HG03064 (cell line): ENCODE measurements around the gene MTG1.

Experiments
- ATAC-seq: cut with Tn5 transposase; IDR thresholded peaks from one replicate; pipeline ENCODE4 v1.9.1; 2021; ENCODE audit warnings: low read depth; ENCODE audit not compliant: unreplicated experiment

The MTG1 gene

GRCh38 chr10:133444342-133445267 lies 50.6 kb downstream of the MTG1 start:
- no peak for ATAC-seq

GRCh38 chr10:133445268-133445732 lies 51.3 kb downstream of the MTG1 start:
- ATAC-seq, result no peak

- no peak for ATAC-seq
Observed at GRCh38 chr10:133445751-133446708, 52.1 kb downstream of the MTG1 start.

- ATAC-seq, result no peak
Observed at GRCh38 chr10:133446979-133447378, 53.0 kb downstream of the MTG1 start.

- no peak for ATAC-seq
Observed at GRCh38 chr10:133448120-133448519, 54.2 kb downstream of the MTG1 start.

- no peak for ATAC-seq
Observed at GRCh38 chr10:133451346-133451745, 57.4 kb downstream of the MTG1 start.

GRCh38 chr10:133452453-133452852 lies 58.5 kb downstream of the MTG1 start:
- no peak for ATAC-seq

GRCh38 chr10:133453516-133454203 lies 59.7 kb downstream of the MTG1 start, which contains the start of gene SCART1:
SCART1 (plus strand) TSS chr10:133453945; CDS start chr10:133453998, 53 bp downstream.
- no peak for ATAC-seq

GRCh38 chr10:133454204-133454893 lies 60.4 kb downstream of the MTG1 start:
- ATAC-seq, result no peak

- no peak for ATAC-seq
Observed at GRCh38 chr10:133455196-133455595, 61.2 kb downstream of the MTG1 start.

GRCh38 chr10:133455611-133456031 lies 61.7 kb downstream of the MTG1 start:
- no peak for ATAC-seq

GRCh38 chr10:133456041-133456951 lies 62.3 kb downstream of the MTG1 start:
- no peak for ATAC-seq

- no peak for ATAC-seq
Observed at GRCh38 chr10:133457100-133457841, 63.3 kb downstream of the MTG1 start.

GRCh38 chr10:133458021-133458709 lies 64.2 kb downstream of the MTG1 start:
- ATAC-seq, result no peak

- ATAC-seq, result no peak
Observed at GRCh38 chr10:133458710-133459453, 64.9 kb downstream of the MTG1 start.

GRCh38 chr10:133459454-133460207 lies 65.7 kb downstream of the MTG1 start:
- no peak for ATAC-seq
